Left colon (tissue), 2 donors: Measurements from ENCODE around the gene PRM1. TPM values are rescaled to one million over a fixed set of nuclear protein-coding genes. Genes with fewer than 3 reads are reported as not detected.

Source experiments
- ATAC-seq: fragments of 200-7000 bp; cut with Tn5 transposase; one replicate; pipeline ENCODE4 v1.9.1; 2020; ENCODE audit warnings: mild to moderate bottlenecking, moderate library complexity
- DNase-seq, 2 donors: peaks; one replicate each; pipeline ENCODE4 v3.0.0-alpha.2; 2020
- intact Hi-C, 2 donors: fragments of 100-400 bp; cut with DNase I in 1 of 2; cut with micrococcal nuclease in 1 of 2; formaldehyde crosslinking; loops; one replicate each; pipeline versions ENCODE4 v1.11.2 to v1.14.0; 2022; cut with DNase I, micrococcal nuclease
- microRNA-seq, 2 donors: library from miRNA; unstranded; fragments of <30 nt; microRNA quantifications; one replicate each; pipeline versions ENCODE4 v1.1.0 to v1.2.0, GENCODE V29; 2020
- total RNA-seq, 2 donors: library from RNA; stranded (reverse); fragmentation: NEBNext Ultra II Directional; extraction: Animal tissue kit (Norgen Biotek cat#: 25700); gene quantifications; one replicate each; pipeline ENCODE4 v1.2.1, GENCODE V29; 2021
- donor health status: DM: no; HTN: no; CAD: no.
- donor health status: DM: yes; HTN: yes; CAD: no.

PRM1 gene
- total RNA-seq, 2 donors from 2014 or later = not detected

DNA sequence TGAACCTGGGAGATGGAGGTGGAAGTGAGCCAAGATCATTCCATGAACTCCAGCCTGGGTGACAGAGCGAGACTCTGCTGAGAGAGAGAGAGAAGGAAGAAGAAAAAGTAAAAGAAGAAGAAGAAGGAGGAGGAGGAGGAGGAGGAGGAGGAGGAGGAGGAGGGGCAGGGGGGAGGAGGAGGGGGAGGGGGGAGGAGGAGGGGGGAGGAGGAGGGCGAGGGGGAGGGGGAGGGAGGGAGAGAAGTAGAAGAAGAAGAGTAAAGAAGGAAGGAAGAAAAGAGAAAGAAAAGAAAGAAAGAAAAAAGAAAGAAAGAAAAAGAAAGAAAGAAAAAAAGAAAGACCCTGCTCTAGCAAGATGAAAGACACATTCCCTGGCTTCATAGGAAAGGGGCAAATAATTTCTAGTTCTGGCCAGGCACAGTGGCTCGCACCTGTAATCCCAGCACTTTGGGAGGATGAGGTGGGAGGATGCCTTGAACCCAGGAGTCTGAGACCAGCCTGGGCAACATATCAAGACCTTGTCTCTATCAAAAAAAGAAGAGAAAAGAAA lies 48.8 kb downstream of the PRM1 start:
- DNase-seq (no peak), ATAC-seq (no peak)
- intact Hi-C loops = no loop called here

GRCh38 chr16:11231367-11231970 lies 49.7 kb downstream of the PRM1 start:
- no peak for ATAC-seq

More at GRCh38 chr16:11231367-11231970, 49.7 kb downstream of the PRM1 start:
- DNase-seq = no peak
- intact Hi-C loops = no loop called here

Small RNAs within 50 kb of the gene (microRNA-seq; reads per million reads assigned to microRNA genes)
- 0 reads per million in 2 donors for gene MIR548H2

Other genes with a start within 250 kb of the PRM1 start
- gene SOCS1, start 25.1 kb downstream of the PRM1 start, total RNA-seq = 1 to 10 TPM; 4.7 to 4.9 TPM
- not detected for gene TNP2, start 12.0 kb downstream of the PRM1 start, total RNA-seq
- gene PRM3, start 7.7 kb downstream of the PRM1 start, total RNA-seq = not detected
- not detected for gene PRM2, start 4.8 kb downstream of the PRM1 start, total RNA-seq
- 1 to 10 TPM; 5.5 to 8.3 TPM for gene RMI2, start 64.1 kb upstream of the PRM1 start, total RNA-seq